Keratinocyte (primary cell): ENCODE measurements around the gene SPOPL.

Experiments used
- CTCF ChIP-seq, 3 experiments: IDR thresholded peaks in 1 of 3; conservative IDR thresholded peaks in 1 of 3; optimal IDR thresholded peaks in 1 of 3; 2 replicates in 2 of 3; 3 replicates in 1 of 3; pipeline versions ENCODE3 to v1.5.1; 2011; ENCODE audit warnings: low read length in 3 of 3, mild to moderate bottlenecking in 3 of 3, moderate library complexity in 2 of 3, control low read depth in 1 of 3, inconsistent platforms in 1 of 3; ENCODE audit not compliant: insufficient read depth in 2 of 3; ENCODE audit errors: extremely low read depth in 1 of 3
- EZH2 ChIP-seq: IDR thresholded peaks from one replicate; pipeline ENCODE4 v1.6.1; 2012; ENCODE audit warnings: inconsistent platforms, mild to moderate bottlenecking, low read length, moderate library complexity

- no peak for TF ChIP-seq CTCF (optimal IDR thresholded peaks at IDR 0.05 in 1 of 3, IDR thresholded peaks at IDR 0.05 in 1 of 3, conservative IDR thresholded peaks at IDR 0.05 in 1 of 3; ENCODE audit: extremely low read depth in 1 of 3, insufficient read depth in 2 of 3, low read length in 3 of 3)
- TF ChIP-seq EZH2: no peak
These were observed 2.1 kb downstream of the SPOPL start for GRCh38 chr2:138503652-138504051.
